AG08396 (cell line): Measurements from ENCODE around the gene CHCHD6.

Experiments
- DNase-seq: peaks from one replicate; pipeline ENCODE4 v3.0.0; 2012; ENCODE audit warnings: low spot score, mixed read lengths

The CHCHD6 gene

DNA sequence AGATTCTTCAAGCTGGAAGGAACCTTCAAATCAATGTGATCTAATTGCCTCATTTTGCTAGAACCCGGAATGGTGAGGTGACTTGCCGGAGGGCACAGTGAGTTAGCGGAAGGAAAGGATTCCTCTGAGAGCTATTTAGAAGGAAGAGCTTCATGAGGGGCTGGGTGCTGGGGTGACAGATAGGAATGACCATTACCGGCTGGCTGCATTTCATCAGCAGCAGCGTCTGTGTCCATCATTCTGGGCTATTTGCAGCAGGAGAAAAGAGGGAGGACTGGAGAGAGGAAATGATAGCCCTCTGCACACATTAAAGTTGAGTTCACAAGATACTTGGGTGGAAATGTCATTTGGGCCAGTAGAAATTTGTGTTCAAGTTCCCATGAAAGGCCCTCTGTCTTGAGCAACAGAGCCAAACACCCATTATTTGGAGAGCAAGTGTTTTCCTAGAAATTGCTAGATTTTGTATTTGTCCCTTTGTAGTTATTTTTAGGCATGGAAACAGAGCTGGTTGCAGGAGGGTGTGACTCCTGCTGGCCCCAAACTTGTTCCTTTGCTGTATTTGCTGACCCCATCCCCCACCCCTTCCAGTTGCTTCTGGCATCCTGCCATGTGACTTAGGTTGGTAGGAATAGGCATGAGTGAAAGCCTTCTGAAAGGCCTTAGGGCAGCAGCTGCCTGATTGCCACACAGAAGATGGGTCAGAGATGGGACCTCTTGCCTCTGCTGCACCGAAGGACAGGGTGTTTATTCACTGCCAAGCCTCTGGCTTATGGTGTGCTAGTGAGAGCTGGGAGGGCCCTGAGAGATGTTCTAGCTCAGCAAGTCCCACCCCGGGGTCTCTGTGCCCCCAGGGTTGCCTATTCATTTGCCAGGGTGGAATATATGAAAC is 191.4 kb downstream of the CHCHD6 start:
- DNase-seq, result peak; percentile 23

DNA sequence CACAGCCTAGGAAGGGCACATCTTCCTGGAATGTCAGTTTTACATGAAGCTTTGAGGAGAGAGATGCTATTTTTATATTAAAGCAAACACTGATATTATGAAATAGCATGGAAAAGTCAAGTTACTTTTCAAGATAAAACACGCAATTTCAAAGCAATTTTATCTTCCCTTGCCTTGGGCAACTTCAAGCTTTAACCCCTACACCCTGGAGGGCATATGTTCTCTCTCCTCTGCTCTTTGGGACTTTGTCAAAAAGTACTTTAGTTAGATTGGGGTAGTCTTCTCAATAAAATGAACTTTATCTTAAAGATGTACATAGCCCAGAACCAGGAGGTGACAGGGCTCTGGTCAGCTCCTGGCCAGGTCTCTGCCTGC is 192.0 kb downstream of the CHCHD6 start:
- no peak for DNase-seq

- DNase-seq, result no peak
These were observed 192.9 kb downstream of the CHCHD6 start for GRCh38 chr3:126896968-126897367.

DNA sequence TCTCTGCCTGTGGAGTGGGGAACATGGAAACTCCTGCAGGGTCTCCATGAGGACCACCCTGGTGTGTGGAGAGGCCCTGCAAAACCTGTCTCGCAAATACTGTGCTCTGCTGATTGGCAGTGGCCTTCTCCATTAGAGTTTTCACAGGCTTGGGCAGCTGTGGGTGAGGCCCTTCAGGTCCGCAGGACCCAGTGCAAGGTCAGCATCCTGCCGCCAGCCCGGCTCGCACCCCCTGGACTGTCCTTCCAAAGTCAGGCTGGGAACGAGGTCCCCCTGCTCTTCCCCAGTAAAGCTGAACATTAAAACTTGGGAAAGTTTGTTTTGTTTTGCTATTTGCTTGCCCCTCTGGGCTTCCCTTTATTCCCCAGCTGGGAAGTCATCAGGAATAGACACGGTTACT is 193.9 kb downstream of the CHCHD6 start:
- no peak for DNase-seq

DNA sequence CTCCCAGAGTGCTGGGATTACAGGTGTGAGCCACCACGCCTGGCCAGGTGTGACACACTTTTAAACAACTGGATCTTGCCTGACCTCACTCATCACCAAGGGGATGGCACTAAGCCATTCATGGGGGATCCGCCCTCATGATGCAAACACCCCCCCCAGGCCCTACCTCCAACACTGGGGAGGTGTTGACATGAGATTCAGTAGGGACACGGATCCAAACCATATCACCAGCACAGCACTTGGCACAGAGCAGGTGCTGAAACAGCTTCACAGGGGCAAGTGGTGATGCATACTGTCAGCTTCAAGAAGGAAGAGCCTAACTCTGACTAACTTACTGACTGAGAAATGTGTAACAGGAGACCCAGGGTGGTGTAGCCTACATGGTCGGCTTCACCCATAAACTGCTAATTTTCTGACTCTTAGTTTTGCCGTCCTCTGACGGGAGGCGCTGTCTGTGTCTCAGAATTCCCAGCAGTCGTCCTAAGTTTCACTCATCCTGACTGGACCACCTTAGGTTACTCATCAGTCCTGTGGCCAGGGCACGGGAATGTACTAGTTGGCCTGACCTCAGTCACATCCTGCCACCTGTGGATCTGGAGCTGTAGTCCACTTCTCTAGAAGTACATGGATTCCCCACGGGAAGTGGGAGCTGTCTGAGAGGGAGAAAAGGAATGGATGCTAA is 197.0 kb downstream of the CHCHD6 start:
- no peak for DNase-seq

DNA sequence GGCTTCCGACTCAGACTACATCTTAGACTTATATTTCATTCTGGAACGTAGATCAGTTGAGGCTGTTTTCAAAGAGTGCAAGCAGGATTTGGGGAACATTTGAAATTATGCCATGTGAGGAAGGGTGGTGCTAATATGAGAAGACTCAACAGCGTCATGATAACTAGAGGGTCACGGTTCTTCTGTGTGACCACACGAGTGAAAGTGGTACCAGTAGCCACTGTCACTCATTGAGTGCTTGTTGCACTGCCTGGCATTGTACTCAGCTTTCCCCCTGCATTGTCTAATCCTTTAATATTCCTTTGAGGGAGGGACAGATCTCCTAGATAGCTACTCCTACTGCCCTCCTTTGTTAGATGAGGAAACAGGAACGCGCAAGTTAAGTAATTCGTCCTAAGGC is 197.6 kb downstream of the CHCHD6 start:
- no peak for DNase-seq

DNA sequence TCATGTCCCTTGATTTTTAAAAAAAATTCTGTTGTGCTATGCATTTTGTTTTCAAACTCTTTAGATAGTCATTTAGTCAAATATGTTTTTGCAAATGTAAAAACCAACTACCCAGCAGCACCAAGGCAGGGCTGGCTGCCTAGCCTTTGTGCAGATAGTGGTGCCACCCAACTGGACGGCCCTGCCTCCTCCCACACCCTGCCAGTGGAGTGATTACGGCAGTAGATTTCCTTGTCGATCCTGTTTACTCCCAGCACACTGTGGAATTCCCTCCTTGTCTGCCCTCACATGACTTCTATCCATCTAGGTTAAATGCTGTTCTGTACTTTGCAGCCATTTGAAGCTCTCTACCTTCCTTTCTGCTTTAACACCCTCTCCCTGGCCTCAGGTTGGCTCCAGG is 199.5 kb downstream of the CHCHD6 start:
- no peak for DNase-seq

DNA sequence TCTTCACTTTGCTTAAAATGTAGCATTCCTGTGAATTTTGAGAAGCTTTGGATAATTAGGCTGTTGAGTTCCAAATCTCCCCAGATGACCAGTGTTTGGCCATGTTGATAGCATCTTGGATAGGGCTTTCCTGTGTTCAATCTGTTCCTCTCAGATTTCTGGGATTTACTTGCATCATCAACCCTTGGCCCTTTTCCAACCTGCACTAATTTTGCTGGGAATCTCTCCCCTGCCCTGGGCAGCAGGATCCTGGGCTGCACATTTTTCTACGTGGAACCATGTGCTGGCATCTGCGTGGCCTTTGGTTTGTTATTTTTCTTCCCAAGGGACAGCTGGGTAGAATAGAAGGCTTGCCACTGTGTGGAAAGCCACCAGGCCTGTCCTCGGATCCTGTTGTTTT is 203.5 kb downstream of the CHCHD6 start:
- no peak for DNase-seq

DNA sequence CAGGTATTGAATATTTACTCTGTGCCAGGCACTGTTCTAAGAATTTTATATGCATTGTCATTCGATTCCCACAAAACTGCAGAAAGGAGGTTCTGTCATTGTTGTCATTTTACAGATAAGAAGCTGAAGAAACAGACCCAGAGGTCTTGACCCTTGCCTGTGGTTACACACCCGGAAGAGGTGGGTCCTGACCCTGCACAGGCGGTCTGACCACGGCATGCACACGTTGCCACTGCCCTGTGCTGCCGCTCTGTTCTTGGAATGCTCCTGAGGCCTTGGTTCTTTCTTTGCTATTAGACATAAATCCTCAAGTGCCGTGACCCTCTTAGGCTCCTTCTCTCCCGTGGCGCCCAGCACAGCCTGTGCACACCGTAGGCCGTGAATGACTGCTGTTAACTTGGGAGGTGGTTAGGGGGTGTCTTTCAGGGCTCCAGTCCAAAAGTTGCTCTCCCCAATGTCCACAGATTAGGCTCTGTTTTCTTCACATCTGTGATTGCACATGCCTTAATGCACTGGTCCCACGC is 204.8 kb downstream of the CHCHD6 start:
- no peak for DNase-seq

DNA sequence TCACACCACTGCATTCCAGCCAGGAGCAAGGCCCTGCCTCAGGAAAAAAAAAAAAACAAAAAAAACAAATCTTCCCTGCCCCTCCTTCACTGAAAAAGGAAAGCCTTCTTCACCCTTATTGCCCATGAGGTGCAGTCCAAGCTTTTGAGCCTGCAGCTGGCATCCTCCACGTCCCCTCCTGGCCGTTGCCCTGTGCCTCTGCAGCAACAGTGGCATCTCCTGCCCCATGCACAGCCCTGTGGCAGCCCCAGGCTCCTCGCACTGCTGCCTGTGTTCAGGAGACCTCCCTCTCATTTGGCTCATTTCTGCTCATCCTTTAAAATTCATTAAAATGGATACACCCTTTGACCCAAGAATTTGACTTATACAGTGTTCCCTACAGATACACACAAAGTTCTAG is 206.2 kb downstream of the CHCHD6 start:
- DNase-seq, result no peak

DNA sequence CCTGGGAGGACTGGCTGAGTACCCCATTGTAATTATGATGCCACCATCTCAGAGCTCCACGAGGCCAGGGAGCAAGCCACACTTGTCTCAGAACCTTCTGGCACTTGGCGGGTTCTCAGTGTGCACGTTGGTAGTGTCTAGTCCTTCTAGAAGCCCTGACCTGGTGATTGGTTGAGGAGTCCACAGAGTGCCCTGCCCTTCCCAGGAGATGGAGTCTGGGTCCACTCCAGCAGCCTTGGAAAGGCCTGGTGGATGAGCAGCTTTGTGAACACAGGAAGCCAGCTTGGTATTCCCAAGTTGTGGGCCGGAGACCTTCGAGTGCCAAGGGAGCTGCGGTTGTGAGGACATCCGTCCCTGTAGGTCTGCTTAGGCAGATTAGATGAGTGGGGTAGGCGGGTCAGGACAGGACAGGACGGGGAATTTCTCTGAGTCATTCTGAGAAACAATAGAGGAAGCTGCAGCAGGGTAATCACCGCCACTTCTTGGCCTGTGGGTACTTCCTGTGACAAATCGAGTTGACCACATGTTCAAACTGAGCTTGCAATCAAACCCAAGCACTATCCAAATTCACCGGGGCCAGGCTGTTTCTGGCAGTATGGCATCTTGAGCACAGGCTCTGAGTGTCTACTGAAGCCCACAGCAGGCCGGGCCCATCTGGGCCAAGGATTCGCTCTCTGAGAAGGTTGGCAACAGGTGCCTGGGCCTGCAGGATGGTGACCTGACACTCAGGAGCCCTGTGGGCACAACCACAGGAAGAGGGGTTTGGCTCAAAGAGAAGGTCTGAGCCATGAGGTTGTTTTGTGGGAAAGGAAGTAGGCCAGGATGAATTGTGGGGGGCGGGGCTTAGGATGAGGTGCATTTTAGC is 207.4 kb downstream of the CHCHD6 start:
- peak; percentile 29 for DNase-seq

GRCh38 chr3:126912027-126912422 is 208.0 kb downstream of the CHCHD6 start:
- no peak for DNase-seq

GRCh38 chr3:126912491-126913195 is 208.6 kb downstream of the CHCHD6 start:
- no peak for DNase-seq

- DNase-seq, result no peak
These were observed 209.5 kb downstream of the CHCHD6 start for GRCh38 chr3:126913524-126913923.

DNA sequence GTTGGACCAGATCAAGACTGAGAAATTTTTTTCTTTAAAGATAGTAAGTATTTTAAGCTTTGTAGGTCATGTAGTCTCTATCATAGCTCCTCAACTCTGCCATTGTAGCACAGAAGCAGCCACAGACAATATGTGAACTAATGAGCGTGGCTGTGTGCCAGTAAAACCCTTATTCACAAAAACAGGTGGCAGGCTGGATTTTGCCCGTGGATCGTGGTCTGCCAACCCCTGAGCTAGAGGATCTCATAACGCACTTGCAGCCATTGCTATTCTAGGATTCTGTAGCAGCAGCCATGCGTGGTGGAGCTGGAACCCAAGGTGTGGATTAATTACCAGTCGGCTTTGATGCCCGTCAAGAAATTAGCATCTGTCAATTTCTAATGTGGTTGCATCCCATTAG is 210.2 kb downstream of the CHCHD6 start:
- DNase-seq, result no peak

DNA sequence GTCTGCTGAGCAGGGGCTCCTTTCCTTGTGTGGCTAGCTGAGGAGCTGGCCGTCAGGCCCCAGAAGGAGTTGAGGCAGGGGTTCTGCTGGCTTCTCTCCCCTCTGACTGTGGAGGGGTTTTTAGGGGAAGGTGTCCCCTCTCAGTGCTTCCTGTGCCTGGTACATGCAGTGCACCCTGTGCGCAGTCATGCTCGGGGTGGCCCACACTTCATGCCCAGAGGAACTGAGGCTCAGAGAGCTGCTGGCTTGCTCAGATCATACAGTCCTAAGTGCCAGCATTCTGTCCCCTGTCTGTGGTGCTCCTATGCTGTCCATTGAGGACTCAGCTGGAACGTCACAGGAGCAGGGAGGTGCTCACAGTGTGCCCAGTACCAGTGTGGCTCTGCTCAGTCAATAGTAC is 211.0 kb downstream of the CHCHD6 start:
- no peak for DNase-seq

- no peak for DNase-seq
These were observed 212.5 kb downstream of the CHCHD6 start for GRCh38 chr3:126916546-126916945.

- DNase-seq, result no peak
These were observed 213.3 kb downstream of the CHCHD6 start for GRCh38 chr3:126917232-126917804.

- no peak for DNase-seq
These were observed 214.3 kb downstream of the CHCHD6 start for GRCh38 chr3:126918355-126918821.

DNA sequence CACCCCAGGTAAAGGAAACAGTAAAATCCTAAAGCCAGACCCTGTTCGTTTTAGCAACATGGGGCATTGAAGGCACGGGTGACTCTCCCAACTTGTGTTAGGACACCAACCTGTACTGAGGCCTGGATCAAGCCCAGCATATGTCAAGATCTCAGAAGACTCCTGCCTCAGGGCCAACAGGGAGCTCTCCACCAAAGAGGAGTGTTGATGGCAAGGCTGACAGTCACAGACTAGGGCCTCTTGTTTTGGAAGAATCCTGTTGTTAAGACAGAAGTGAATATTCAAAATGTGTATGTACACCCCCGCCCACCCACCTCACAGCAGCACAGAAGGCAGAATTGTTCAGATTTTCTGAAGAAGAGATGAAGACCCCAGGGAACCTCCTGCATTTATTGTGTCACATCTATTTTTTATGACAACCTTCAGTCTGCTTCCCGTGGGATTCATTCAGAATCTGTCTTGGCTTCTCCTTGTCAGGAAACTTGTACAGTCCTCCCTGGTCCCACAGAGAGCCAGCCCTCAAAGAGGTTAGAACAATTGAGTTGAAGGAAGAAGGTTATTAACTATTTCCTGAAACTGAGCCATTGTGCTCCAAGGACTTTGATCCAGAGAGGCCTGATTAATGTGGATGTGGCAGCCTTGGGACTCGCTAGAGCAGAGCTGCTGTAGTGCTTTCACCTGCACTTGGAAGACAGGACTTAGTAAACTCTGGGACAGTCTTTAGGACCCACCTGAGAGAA is 217.2 kb downstream of the CHCHD6 start:
- DNase-seq, result no peak

DNA sequence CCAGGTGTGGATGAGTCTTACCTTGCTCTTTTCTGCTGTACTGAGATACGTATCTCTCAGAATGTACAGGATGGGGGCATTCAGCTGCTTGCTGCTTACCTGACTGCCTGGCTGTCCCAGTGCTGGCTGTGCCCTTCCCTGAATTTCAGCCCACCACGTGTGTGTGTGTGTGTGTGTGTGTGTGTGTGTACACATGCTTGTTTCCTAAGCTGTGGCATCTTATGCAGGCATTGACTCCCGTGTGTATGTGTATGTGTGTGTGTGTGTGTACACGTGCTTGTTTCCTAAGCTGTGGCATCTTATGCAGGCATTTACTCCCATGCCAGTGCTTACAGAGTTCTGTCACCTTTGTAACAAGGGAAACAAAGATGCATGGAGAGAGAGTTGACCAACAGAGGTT is 218.4 kb downstream of the CHCHD6 start:
- DNase-seq, result no peak
